SK-N-SH treated with all-trans-retinoic acid at 6 μM for 48 hours (cell line): ENCODE measurements around the gene ASB2.

Experiments
- CSRNP3 ChIP-seq: fragments of 250-450 bp; sonication (Bioruptor Pico); IDR thresholded peaks from 2 replicates; pipeline ENCODE4 v1.5.1; 2021; ENCODE audit warnings: mild to moderate bottlenecking, moderate library complexity
- GLIS3 ChIP-seq: fragments of 250-450 bp; sonication (Bioruptor Pico); IDR thresholded peaks from 2 replicates; pipeline ENCODE4 v1.5.0; 2020; ENCODE audit warnings: mild to moderate bottlenecking, moderate library complexity
- ISL1 ChIP-seq: fragments of 250-450 bp; sonication (Bioruptor Pico); IDR thresholded peaks from 2 replicates; pipeline ENCODE4 v2.1.2; 2022; ENCODE audit warnings: mild to moderate bottlenecking, moderate library complexity
- OSR1 ChIP-seq: fragments of 250-450 bp; sonication (Bioruptor Pico); IDR thresholded peaks from 2 replicates; pipeline ENCODE4 v1.8.0; 2022; ENCODE audit warnings: moderate library complexity, mild to moderate bottlenecking, inconsistent platforms
- PATZ1 ChIP-seq: fragments of 250-450 bp; sonication (Bioruptor Pico); IDR thresholded peaks from 2 replicates; pipeline ENCODE4 v1.8.0; 2020; ENCODE audit warnings: mild to moderate bottlenecking, moderate library complexity, borderline replicate concordance
- POU6F1 ChIP-seq: fragments of 250-450 bp; sonication (Bioruptor Pico); IDR thresholded peaks from 2 replicates; pipeline ENCODE4 v1.8.0; 2021; ENCODE audit warnings: low read depth, mild to moderate bottlenecking, moderate library complexity, borderline replicate concordance
- PPARA ChIP-seq: fragments of 250-450 bp; sonication (Bioruptor Pico); IDR thresholded peaks from 2 replicates; pipeline ENCODE4 v1.5.0; 2020; ENCODE audit warnings: mild to moderate bottlenecking, borderline replicate concordance
- RARB ChIP-seq: fragments of 250-450 bp; sonication (Bioruptor Pico); IDR thresholded peaks from 2 replicates; pipeline ENCODE4 v1.8.0; 2021; ENCODE audit warnings: mild to moderate bottlenecking, moderate library complexity
- SNAI2 ChIP-seq: fragments of 250-450 bp; sonication (Bioruptor Pico); IDR thresholded peaks from 2 replicates; pipeline ENCODE4 v1.5.0; 2020; ENCODE audit warnings: mild to moderate bottlenecking, moderate library complexity
- TCF4 ChIP-seq: fragments of 250-450 bp; sonication (Bioruptor Pico); IDR thresholded peaks from 2 replicates; pipeline ENCODE4 v1.8.0; 2021; ENCODE audit warnings: mild to moderate bottlenecking, moderate library complexity, borderline replicate concordance
- ZFP30 ChIP-seq: fragments of 450-650 bp; formaldehyde crosslinking; IDR thresholded peaks from 2 replicates; pipeline ENCODE4 v1.5.0; 2022; ENCODE audit warnings: mild to moderate bottlenecking, moderate library complexity
- ZNF565 ChIP-seq: fragments of 450-650 bp; formaldehyde crosslinking; conservative IDR thresholded peaks from 2 replicates; pipeline ENCODE4 v1.5.0; 2020; ENCODE audit warnings: low read depth, mild to moderate bottlenecking, moderate library complexity
- ZNF70 ChIP-seq: fragments of 450-650 bp; formaldehyde crosslinking; IDR thresholded peaks from 2 replicates; pipeline ENCODE4 v1.5.0; 2020; ENCODE audit warnings: mild to moderate bottlenecking, moderate library complexity

GRCh38 chr14:93964820-93965286 is 11.5 kb downstream of the ASB2 start:
- TF ChIP-seq PPARA (CRISPR knock-in tag) (no peak), ZNF565 (CRISPR knock-in tag) (no peak), PATZ1 (CRISPR knock-in tag) (no peak), OSR1 (CRISPR knock-in tag) (no peak), SNAI2 (CRISPR knock-in tag) (no peak), TCF4 (CRISPR knock-in tag) (no peak), POU6F1 (CRISPR knock-in tag) (no peak), ZNF70 (CRISPR knock-in tag) (no peak), GLIS3 (CRISPR knock-in tag) (no peak), ZFP30 (CRISPR knock-in tag) (no peak), RARB (CRISPR knock-in tag) (no peak), CSRNP3 (CRISPR knock-in tag) (no peak), ISL1 (no peak)
